H1 (cell line): Measurements from ENCODE around the gene PHACTR1. TPM values are rescaled to one million over a fixed set of nuclear protein-coding genes. Genes with fewer than 3 reads are reported as not detected.

Experiments used
- CTCF ChIA-PET: fragments of 300-600 bp; sonication (Branson Sonifier 250); formaldehyde crosslinking; loops from one replicate; lab custom pipeline; 2021; ENCODE audit not compliant: partially characterized antibody; lab: Charles Lee
- POLR2A ChIA-PET: fragments of 300-600 bp; sonication (Branson Sonifier 250); formaldehyde crosslinking; loops from one replicate; lab custom pipeline; 2021; ENCODE audit warnings: inconsistent platforms; ENCODE audit not compliant: partially characterized antibody; lab: Charles Lee
- DNase-seq, 2 experiments: peaks; one replicate each; pipeline versions ENCODE4 v3.0.0 to v3.0.0-alpha.2; 2010 to 2022; ENCODE audit warnings: low spot score in 2 of 2, low read depth in 1 of 2, mixed read lengths in 1 of 2
- FAIRE-seq: peaks from 2 replicates; lab custom pipeline; 2011; peaks lifted over from hg19 to GRCh38; lab: Jason Lieb, UNC
- H2AFZ ChIP-seq: 2 replicates; pipeline ENCODE4 v1.8.1; 2012; ENCODE audit warnings: low read length, inconsistent platforms
- H2AK5ac ChIP-seq: 2 replicates; pipeline ENCODE4 v1.6.1; 2013; ENCODE audit warnings: low read depth, low read length
- H2BK120ac ChIP-seq: replicated peaks from 2 replicates; pipeline ENCODE3; 2013; ENCODE audit warnings: low read depth, low read length, inconsistent platforms
- H2BK12ac ChIP-seq: 2 replicates; pipeline ENCODE4 v1.6.1; 2013; ENCODE audit warnings: low read depth, low read length
- H2BK15ac ChIP-seq: 2 replicates; pipeline ENCODE4 v1.6.1; 2013; ENCODE audit warnings: low read length
- H2BK20ac ChIP-seq: 2 replicates; pipeline ENCODE4 v1.6.1; 2013; ENCODE audit warnings: low read length
- H2BK5ac ChIP-seq: 2 replicates; pipeline ENCODE4 v1.6.1; 2013; ENCODE audit warnings: low read depth, low read length
- H3K14ac ChIP-seq: 2 replicates; pipeline ENCODE4 v1.6.1; 2013; ENCODE audit warnings: inconsistent platforms; ENCODE audit not compliant: insufficient read length
- H3K18ac ChIP-seq: 2 replicates; pipeline ENCODE4 v1.6.1; 2013; ENCODE audit warnings: low read length; ENCODE audit errors: extremely low read depth
- H3K23ac ChIP-seq: 2 replicates; pipeline ENCODE4 v1.6.1; 2013; ENCODE audit warnings: inconsistent platforms; ENCODE audit not compliant: insufficient read length
- H3K23me2 ChIP-seq: 2 replicates; pipeline ENCODE4 v1.6.1; 2013; ENCODE audit warnings: low read depth, low read length
- H3K27ac ChIP-seq: 2 replicates; pipeline ENCODE4 v1.6.1; 2011; ENCODE audit warnings: low read depth, low read length, inconsistent platforms
- H3K27me3 ChIP-seq, 4 experiments: replicated peaks in 1 of 4; 1 replicate in 1 of 4; 2 replicates in 3 of 4; pipeline versions ENCODE4 v1.6.1 to v1.8.1; 2011 to 2013; ENCODE audit warnings: low read length in 3 of 4, mild to moderate bottlenecking in 3 of 4, inconsistent platforms in 2 of 4, mixed read lengths in 2 of 4, moderate library complexity in 1 of 4; ENCODE audit not compliant: control insufficient read depth in 3 of 4, insufficient read depth in 3 of 4; ENCODE audit errors: extremely low read depth in 1 of 4
- H3K36me3 ChIP-seq, 4 experiments: 2 replicates each; pipeline versions ENCODE4 v1.6.1 to v1.8.1; 2011 to 2013; ENCODE audit warnings: mild to moderate bottlenecking in 4 of 4, low read length in 3 of 4, moderate library complexity in 2 of 4, control low read depth in 1 of 4, inconsistent platforms in 1 of 4; ENCODE audit not compliant: insufficient read depth in 4 of 4, control insufficient read depth in 2 of 4
- H3K4ac ChIP-seq: replicated peaks from 2 replicates; pipeline ENCODE3; 2013; ENCODE audit warnings: low read length, low read depth, mixed read lengths, inconsistent platforms; ENCODE audit not compliant: insufficient read length
- H3K4me1 ChIP-seq, 4 experiments: replicated peaks in 1 of 4; 1 replicate in 1 of 4; 2 replicates in 3 of 4; pipeline versions ENCODE4 v1.6.1 to v1.8.1; 2011 to 2013; ENCODE audit warnings: low read length in 3 of 4, inconsistent platforms in 2 of 4, mixed read lengths in 1 of 4; ENCODE audit not compliant: insufficient read depth in 4 of 4, control insufficient read depth in 3 of 4
- H3K4me2 ChIP-seq, 2 experiments: 2 replicates each; pipeline versions ENCODE4 v1.6.1 to v1.8.1; 2011 to 2013; ENCODE audit warnings: low read depth in 2 of 2, low read length in 2 of 2, control low read depth in 1 of 2, inconsistent platforms in 1 of 2, mild to moderate bottlenecking in 1 of 2; ENCODE audit not compliant: insufficient read depth in 1 of 2
- H3K4me3 ChIP-seq, 4 experiments: fragments of 200-600, 300-600 bp in 1 of 4; sonication (generic), shearing (Covaris generic), sonication (Bioruptor Twin) in 1 of 4; 2 replicates each; pipeline versions ENCODE4 v1.5.1 to v1.8.1; 2011 to 2016; ENCODE audit warnings: low read length in 4 of 4, low read depth in 3 of 4, control low read depth in 2 of 4, inconsistent platforms in 2 of 4, mild to moderate bottlenecking in 2 of 4, mixed read lengths in 1 of 4, moderate library complexity in 1 of 4; ENCODE audit not compliant: insufficient read depth in 2 of 4; ENCODE audit errors: extremely low read depth in 1 of 4
- H3K56ac ChIP-seq: replicated peaks from 2 replicates; pipeline ENCODE3; 2013; ENCODE audit warnings: low read depth, mild to moderate bottlenecking, mixed read lengths, low read length, inconsistent platforms; ENCODE audit not compliant: insufficient read length
- H3K79me1 ChIP-seq: 2 replicates; pipeline ENCODE4 v1.6.1; 2013; ENCODE audit warnings: low read depth, low read length, control low read depth
- H3K79me2 ChIP-seq, 2 experiments: 2 replicates each; pipeline versions ENCODE4 v1.6.1 to v1.8.1; 2012 to 2013; ENCODE audit warnings: low read length in 2 of 2, mild to moderate bottlenecking in 2 of 2, inconsistent platforms in 1 of 2; ENCODE audit not compliant: insufficient read depth in 2 of 2, control insufficient read depth in 1 of 2
- H3K9ac ChIP-seq, 4 experiments: replicated peaks in 1 of 4; 1 replicate in 1 of 4; 2 replicates in 3 of 4; pipeline versions ENCODE4 v1.6.1 to v1.8.1; 2011 to 2013; ENCODE audit warnings: low read depth in 3 of 4, low read length in 3 of 4, control low read depth in 2 of 4, mild to moderate bottlenecking in 2 of 4, moderate library complexity in 2 of 4, inconsistent platforms in 1 of 4; ENCODE audit errors: extremely low read depth in 1 of 4
- H3K9me3 ChIP-seq, 2 experiments: 2 replicates each; pipeline versions ENCODE4 v1.6.1 to v1.8.1; 2012 to 2013; ENCODE audit warnings: mild to moderate bottlenecking in 2 of 2, moderate library complexity in 2 of 2, control low read depth in 1 of 2, inconsistent platforms in 1 of 2, low read depth in 1 of 2, low read length in 1 of 2, mixed read lengths in 1 of 2; ENCODE audit not compliant: insufficient read depth in 2 of 2
- H4K20me1 ChIP-seq, 2 experiments: replicated peaks in 1 of 2; 2 replicates each; pipeline versions ENCODE3 to v1.8.1; 2011 to 2013; ENCODE audit warnings: inconsistent platforms in 2 of 2, low read length in 2 of 2, mild to moderate bottlenecking in 1 of 2; ENCODE audit not compliant: insufficient read depth in 2 of 2, control insufficient read depth in 1 of 2
- H4K5ac ChIP-seq: 2 replicates; pipeline ENCODE4 v1.6.1; 2013; ENCODE audit warnings: low read length, low read depth, mixed read lengths, inconsistent platforms; ENCODE audit not compliant: insufficient read length
- H4K8ac ChIP-seq: 2 replicates; pipeline ENCODE4 v1.8.0; 2013; ENCODE audit warnings: mild to moderate bottlenecking, moderate library complexity, low read length, inconsistent platforms; ENCODE audit not compliant: insufficient read depth; ENCODE audit errors: extremely low read depth
- H4K91ac ChIP-seq: replicated peaks from 2 replicates; pipeline ENCODE3; 2013; ENCODE audit warnings: low read length, mixed read lengths, inconsistent platforms; ENCODE audit not compliant: insufficient read length
- CBX5 ChIP-seq: fragments of 300-800, 300-1000 bp; sonication (generic); IDR thresholded peaks from 2 replicates; pipeline ENCODE4 v1.7.1; 2016; ENCODE audit warnings: antibody characterized with exemption, low read length, low read depth
- CHD2 ChIP-seq: IDR thresholded peaks from 2 replicates; pipeline ENCODE4 v1.6.1; 2012; ENCODE audit warnings: low read length, improper control_type of control experiment
- GABPA ChIP-seq: IDR thresholded peaks from 2 replicates; pipeline ENCODE4 v1.6.1; 2011; ENCODE audit warnings: mild to moderate bottlenecking, low read length, moderate library complexity, borderline replicate concordance; ENCODE audit not compliant: insufficient read depth
- KDM1A ChIP-seq: fragments of 200-600, 300-600 bp; sonication (generic); IDR thresholded peaks from 2 replicates; pipeline ENCODE4 v1.7.1; 2016; ENCODE audit warnings: mild to moderate bottlenecking, low read length, borderline replicate concordance
- KDM4A ChIP-seq: IDR thresholded peaks from one replicate; pipeline ENCODE4 v1.7.1; 2012; ENCODE audit warnings: low read depth, mild to moderate bottlenecking, moderate library complexity, low read length, inconsistent platforms; ENCODE audit not compliant: severe bottlenecking
- NRF1 ChIP-seq: IDR thresholded peaks from 2 replicates; pipeline ENCODE4 v1.6.1; 2011; ENCODE audit warnings: mild to moderate bottlenecking, low read depth, low read length, improper control_type of control experiment
- POLR2AphosphoS5 ChIP-seq: IDR thresholded peaks from 2 replicates; pipeline ENCODE4 v1.6.1; 2011; ENCODE audit warnings: low read depth, low read length
- POU5F1 ChIP-seq: IDR thresholded peaks from 2 replicates; pipeline ENCODE4 v1.6.1; 2011; ENCODE audit warnings: low read depth, mild to moderate bottlenecking, low read length, moderate library complexity
- RBBP5 ChIP-seq: IDR thresholded peaks from 2 replicates; pipeline ENCODE4 v1.7.1; 2012; ENCODE audit warnings: low read depth, mild to moderate bottlenecking, inconsistent platforms, low read length, moderate library complexity, borderline replicate concordance
- SIRT6 ChIP-seq: IDR thresholded peaks from one replicate; pipeline ENCODE4 v1.7.1; 2012; ENCODE audit warnings: low read length, inconsistent platforms
- SRF ChIP-seq: IDR thresholded peaks from 2 replicates; pipeline ENCODE4 v1.6.1; 2011; ENCODE audit warnings: mild to moderate bottlenecking, low read depth, low read length, moderate library complexity
- TAF1 ChIP-seq: IDR thresholded peaks from 2 replicates; pipeline ENCODE4 v1.6.1; 2011; ENCODE audit warnings: mild to moderate bottlenecking, low read depth, low read length
- YY1 ChIP-seq: IDR thresholded peaks from 2 replicates; pipeline ENCODE4 v1.6.1; 2011; ENCODE audit warnings: low read depth, mild to moderate bottlenecking, low read length
- ZNF274 ChIP-seq: IDR thresholded peaks from 2 replicates; pipeline ENCODE4 v1.7.0; 2012; ENCODE audit warnings: low read length, borderline replicate concordance; ENCODE audit errors: extremely low read depth
- WGBS, 2 experiments: shearing (Covaris generic) in 1 of 2; methylation state at CpG; one replicate each; pipeline versions ENCODE4 v1.1.6 to v1.1.7; 2013 to 2015; ENCODE audit warnings: low lambda C conversion rate in 2 of 2, mixed read lengths in 2 of 2, inconsistent platforms in 1 of 2, low coverage in 1 of 2, missing lambda C conversion rate in 1 of 2; ENCODE audit not compliant: insufficient replicate concordance in 2 of 2, insufficient coverage in 1 of 2, insufficient read length in 1 of 2; ENCODE audit errors: extremely low coverage in 1 of 2, missing lambda C conversion rate in 1 of 2; 5-methylcytosine and 5-hydroxymethylcytosine counted together
- polyA plus RNA-seq, 7 experiments: library from polyadenylated mRNA; depleted of rRNA in 3 of 7; stranded (reverse) in 5 of 7; unstranded in 2 of 7; fragments of >200 nt in 5 of 7; fragments of 200-250 nt in 2 of 7; gene quantifications; 1 replicate in 5 of 7; 2 replicates in 1 of 7; 4 replicates in 1 of 7; pipeline versions ENCODE4 v1.2.1 to v1.2.3, GENCODE V29; 2011 to 2013; ENCODE audit warnings: missing spikeins in 2 of 7, mixed read lengths in 2 of 7
- total RNA-seq: library from RNA; stranded (reverse); fragmentation: NEBNext Ultra II Directional; extraction: Animal tissue kit (Norgen Biotek cat#: 25700); gene quantifications from 2 replicates; pipeline ENCODE4 v1.2.1, GENCODE V29; 2021

Gene PHACTR1
- total and polyA plus RNA-seq, 2 of the 8 experiments (the other 6 are each of a cell fraction or from before 2014, with no cell fraction given) = 3.9 to 17.1 TPM

- Histone ChIP-seq H4K91ac (no peak overlapping the region), H2BK5ac (no peak overlapping the region), H3K36me3 (peaks cover 7 to 72% (median 34%) of the 10 kb centered on the region in 4 experiments; a peak in 6 of 8 replicates), H2AFZ (no peak overlapping the region), H3K79me2 (no peaks in the 10 kb centered on the region), H3K4me2 (no peak overlapping the region), H3K9me3 (peaks cover 14 to 17% of the 10 kb centered on the region in 2 experiments; a peak in 3 of 4 replicates), H4K5ac (no peak overlapping the region), H2BK15ac (no peak overlapping the region), H3K79me1 (no peaks in the 10 kb centered on the region), H3K23ac (no peak overlapping the region), H4K8ac (no peak overlapping the region), H2BK120ac (no peak overlapping the region), H3K9ac (no peak overlapping the region), H3K4ac (no peak overlapping the region), H3K4me1 (no peaks in the 10 kb centered on the region), H3K23me2 (no peaks in the 10 kb centered on the region), H3K27me3 (no peaks in the 10 kb centered on the region), H4K20me1 (peaks cover 0 to 4% of the 10 kb centered on the region in 2 experiments), H3K14ac (no peak overlapping the region), H3K18ac (no peak overlapping the region), H2BK12ac (no peak overlapping the region), H3K56ac (no peak overlapping the region), H3K27ac (no peak overlapping the region), H2AK5ac (no peak overlapping the region)
- POLR2A ChIA-PET = interaction anchor here (0.6 to 1.5 kb wide), 2 partner anchors 11 to 18 kb away, joined by 3 read pairs; no protein-coding TSS in a partner anchor
- WGBS, 2 experiments = 92% methylated on average over 2 of the region's 2 CpGs; no CpG with 5 or more reads in 1 of the 2 experiments
- DNase-seq = no peak
- TF ChIP-seq NRF1 (no peak), GABPA (no peak), KDM4A (no peak), POU5F1 (no peak), TAF1 (no peak), POLR2AphosphoS5 (no peak), SIRT6 (no peak), CHD2 (no peak), KDM1A (no peak), CBX5 (no peak), ZNF274 (no peak), RBBP5 (no peak), YY1 (no peak), SRF (no peak)
- TF ChIP-seq, all 59 proteins: peak for 0
- Histone ChIP-seq H3K4me3 (no peak overlapping the region), H2BK20ac (no peak overlapping the region)
- CTCF ChIA-PET = no interaction called here
- no peak for FAIRE-seq
Measured at GRCh38 chr6:13290335-13290734, 573.8 kb downstream of the PHACTR1 start.
